Erythroblast (primary cell): Measurements from ENCODE around the gene RAB11A.

ENCODE experiments used
- DNase-seq, 2 experiments: peaks; one replicate each; lab custom pipeline; 2025; lab: John Stamatoyannopoulos, UW
- GATA1 ChIP-seq: IDR thresholded peaks from 2 replicates; pipeline ENCODE4 v1.6.1; 2011; ENCODE audit warnings: low read depth, mild to moderate bottlenecking, control low read depth, low read length, moderate library complexity
- POLR2A ChIP-seq: IDR thresholded peaks from 2 replicates; pipeline ENCODE4 v1.6.1; 2011; ENCODE audit warnings: mild to moderate bottlenecking, low read length

The RAB11A gene

GRCh38 chr15:65887565-65887964, 18.3 kb downstream of the RAB11A start:
- no peak for DNase-seq
- TF ChIP-seq GATA1 (no peak), POLR2A (no peak)

GRCh38 chr15:65888981-65889380, 19.7 kb downstream of the RAB11A start:
- DNase-seq = no peak
- TF ChIP-seq POLR2A (no peak), GATA1 (no peak)

DNA sequence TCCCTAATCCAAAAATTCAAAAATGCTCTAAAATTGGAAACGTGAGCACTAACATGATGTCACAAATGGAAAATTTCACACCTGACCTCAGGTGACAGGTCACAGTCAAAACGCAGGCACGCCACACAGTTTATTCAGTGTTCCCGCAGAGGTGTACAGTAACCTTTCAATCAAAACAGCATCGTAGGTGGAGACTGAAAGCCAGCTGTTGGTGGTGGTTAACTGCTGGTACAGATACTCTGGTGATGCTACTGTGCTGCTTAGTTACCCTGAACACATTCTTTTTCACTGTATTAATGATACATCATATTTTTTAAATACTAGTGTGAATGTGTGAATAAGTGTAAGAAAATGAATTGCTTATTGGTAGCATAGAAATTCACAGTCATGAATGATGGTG, 23.8 kb downstream of the RAB11A start:
- TF ChIP-seq GATA1 = no peak
- no peak for TF ChIP-seq POLR2A
- DNase-seq = no peak

DNA sequence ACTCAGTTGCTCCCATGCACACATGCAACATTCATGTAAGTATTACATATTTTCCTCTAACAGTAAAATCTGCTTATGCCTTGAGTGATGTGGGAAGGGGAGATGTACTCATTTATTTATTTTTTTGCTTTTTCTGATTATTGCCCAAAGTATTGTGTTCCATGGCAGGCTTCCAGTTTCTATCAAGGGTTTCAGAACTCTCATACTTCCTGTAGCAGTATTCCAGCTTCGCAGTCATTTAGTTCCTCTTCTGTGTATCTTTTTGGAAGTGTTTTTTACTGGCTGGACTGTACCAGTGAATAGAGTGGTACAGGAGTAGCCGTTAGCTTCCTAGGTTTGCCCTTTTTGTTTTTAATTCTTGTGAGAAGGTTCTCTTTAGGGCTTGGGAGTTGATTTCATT, 26.9 kb downstream of the RAB11A start:
- no peak for DNase-seq
- no peak for TF ChIP-seq POLR2A
- TF ChIP-seq GATA1 = no peak

- TF ChIP-seq GATA1 (no peak), POLR2A (no peak)
- no peak for DNase-seq
Measured at GRCh38 chr15:65900488-65900887, 31.2 kb downstream of the RAB11A start.

- TF ChIP-seq GATA1 = no peak
- no peak for TF ChIP-seq POLR2A
- DNase-seq = peak; percentile 10 to 28
Measured at GRCh38 chr15:65901336-65901735, 32.0 kb downstream of the RAB11A start.

GRCh38 chr15:65901836-65902235, 32.5 kb downstream of the RAB11A start:
- no peak for TF ChIP-seq POLR2A
- TF ChIP-seq GATA1 = no peak
- DNase-seq = no peak

DNA sequence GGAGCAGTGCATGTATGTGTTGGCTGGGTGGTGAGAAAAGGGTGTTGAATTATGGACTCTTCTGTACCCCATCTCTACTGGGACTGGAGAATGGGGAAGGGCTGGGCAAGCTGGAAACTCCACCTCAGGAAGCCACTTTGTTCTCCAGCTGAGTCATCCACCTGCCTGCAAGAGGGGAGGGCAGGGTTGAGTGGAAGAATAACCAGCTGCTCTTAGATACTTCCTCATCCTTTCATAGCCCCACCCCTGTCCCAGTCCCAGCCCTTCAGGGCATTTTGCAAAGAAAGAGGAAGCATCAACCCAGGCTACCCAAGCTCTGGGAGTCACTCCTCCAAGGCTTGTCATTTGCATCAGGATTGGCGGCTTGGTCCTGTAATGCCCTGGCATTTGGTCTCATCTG, 33.1 kb downstream of the RAB11A start:
- no peak for TF ChIP-seq GATA1
- DNase-seq = peak in 1 of 2 experiments; percentile 10

DNA sequence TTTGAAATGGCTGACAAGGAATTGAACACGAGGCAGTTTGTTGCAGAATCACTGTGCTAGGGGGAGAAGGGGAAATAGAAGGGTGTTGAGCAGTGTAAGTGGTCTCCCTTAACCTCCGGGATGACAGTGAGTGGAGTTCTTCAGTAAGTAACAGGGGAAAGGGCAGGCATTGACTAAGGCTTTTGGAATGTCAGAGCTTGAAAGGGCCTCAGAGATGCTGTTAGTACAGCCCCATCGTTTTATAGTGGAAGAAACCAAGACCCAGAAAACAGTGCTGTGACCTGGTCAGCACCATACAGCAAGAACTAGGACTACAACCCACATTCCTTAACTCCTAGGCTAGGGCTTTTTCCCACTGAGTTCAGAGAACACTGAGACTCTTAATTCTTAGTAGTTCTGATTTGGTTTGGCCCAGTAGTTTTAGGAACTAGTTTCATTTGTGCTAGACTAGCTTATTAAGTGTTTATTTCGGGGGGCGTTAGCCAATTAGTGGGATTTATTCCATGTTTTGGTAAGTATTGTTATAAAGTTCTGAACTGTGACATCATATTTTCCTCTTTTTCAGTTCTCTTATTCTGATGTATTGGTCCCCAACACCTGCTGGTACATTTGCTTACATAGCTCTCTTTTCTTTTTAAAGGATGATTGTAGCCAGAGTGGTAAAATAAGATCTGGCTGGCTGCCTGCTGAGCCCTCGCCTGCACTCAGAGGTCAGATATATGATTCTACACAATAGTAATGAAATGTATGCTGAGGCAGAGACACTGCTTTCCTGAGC, 34.2 kb downstream of the RAB11A start:
- DNase-seq = no peak
- no peak for TF ChIP-seq POLR2A
- no peak for TF ChIP-seq GATA1

- DNase-seq = no peak
- TF ChIP-seq GATA1 (no peak), POLR2A (no peak)
Measured at GRCh38 chr15:65904301-65904700, 35.0 kb downstream of the RAB11A start.

GRCh38 chr15:65906396-65906795, 37.1 kb downstream of the RAB11A start:
- TF ChIP-seq GATA1 = no peak
- TF ChIP-seq POLR2A = no peak
- no peak for DNase-seq

DNA sequence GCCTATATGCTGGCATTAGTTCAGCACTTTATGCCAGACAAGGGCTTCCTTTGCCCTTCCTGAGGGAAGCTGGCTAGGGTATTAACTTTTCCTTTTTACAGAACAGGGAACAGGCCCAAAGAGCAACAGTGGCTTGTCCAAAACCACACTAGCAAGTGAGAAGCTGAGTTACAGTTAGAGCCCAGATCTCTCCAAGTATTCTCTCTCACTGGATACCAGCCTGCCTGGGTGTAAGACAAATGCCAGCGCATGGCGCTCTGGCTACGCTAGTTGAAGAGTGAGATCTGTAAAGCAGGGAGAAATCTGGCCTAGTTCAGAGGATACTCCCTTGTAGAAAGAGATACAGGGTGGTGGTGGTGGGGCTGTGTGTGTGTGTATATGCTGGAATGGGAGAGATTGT, 38.4 kb downstream of the RAB11A start:
- TF ChIP-seq POLR2A (no peak), GATA1 (no peak)
- no peak for DNase-seq

- DNase-seq = no peak
- TF ChIP-seq GATA1 (no peak), POLR2A (no peak)
Measured at GRCh38 chr15:65908876-65909275, 39.6 kb downstream of the RAB11A start.

GRCh38 chr15:65909831-65910230, 40.5 kb downstream of the RAB11A start:
- no peak for DNase-seq
- no peak for TF ChIP-seq POLR2A
- no peak for TF ChIP-seq GATA1

DNA sequence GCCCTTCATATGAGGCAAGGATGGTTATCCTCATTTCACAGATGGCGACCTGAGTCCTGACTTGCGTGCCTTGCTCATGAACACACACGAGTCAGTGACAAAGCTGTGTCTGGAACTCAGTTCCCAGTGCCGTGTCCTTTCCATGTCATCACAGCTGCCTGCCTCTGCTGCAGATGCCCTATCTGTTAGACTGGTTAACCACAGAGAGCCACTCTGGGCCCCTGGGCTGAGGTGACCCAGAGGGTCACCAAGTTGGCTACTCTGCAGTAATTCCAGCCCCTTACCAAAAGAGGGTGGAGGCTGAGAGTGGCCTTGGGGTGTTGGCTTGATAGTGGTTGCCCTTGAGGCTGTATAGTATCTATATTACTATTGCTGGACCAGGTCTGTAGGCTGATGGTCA, 41.0 kb downstream of the RAB11A start:
- TF ChIP-seq POLR2A (no peak), GATA1 (no peak)
- no peak for DNase-seq
